ENCODE results near the gene CCDC174.
"Not testable (repeated sequence)": the region's sequence is repeated elsewhere in the genome, so short reads cannot be mapped to it uniquely, and the experiment has no call there.

Gene CCDC174

DNA sequence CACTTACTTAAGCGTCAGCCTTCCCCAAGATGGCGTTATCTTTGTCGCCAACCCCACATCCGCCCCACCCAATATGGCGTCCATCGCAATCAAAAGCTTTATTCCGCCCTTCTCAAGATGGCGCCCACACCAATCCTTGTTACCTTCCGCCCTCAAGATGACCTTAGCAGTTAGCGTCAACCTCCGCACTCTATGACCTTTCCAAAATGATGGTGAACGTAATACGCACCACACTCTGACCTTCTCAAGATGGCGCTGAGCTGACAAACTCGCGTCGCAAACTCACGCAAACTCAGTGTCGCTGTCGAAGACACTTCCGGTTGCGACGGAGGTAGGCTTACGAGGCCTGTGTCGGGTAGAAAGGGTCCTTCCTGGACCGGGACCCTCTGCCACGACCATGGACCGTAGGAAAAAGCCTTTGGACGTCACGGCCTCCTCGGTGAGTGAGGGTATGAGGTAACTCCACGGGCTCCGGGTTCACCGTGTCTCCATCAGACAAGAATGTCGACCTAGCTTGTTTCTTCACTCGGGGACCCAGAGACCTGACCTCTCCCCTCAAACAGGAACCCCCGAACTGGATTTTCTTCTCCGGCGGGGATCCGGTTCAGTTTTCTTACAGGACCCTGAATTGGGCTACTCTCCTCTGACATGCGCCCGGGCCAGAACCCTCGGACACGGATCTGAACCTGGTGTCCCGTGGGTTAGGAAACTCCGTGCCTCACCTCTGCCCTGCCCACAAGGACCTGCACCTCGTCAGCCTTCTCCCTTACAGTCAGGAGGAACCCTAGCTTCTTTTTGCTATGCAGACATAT, at the start of gene CCDC174:
TSS of gene CCDC174 (plus strand) at position 323 of the 812 bp plus-strand sequence. CDS start at position 398, 75 bp downstream.
- DNase-seq = peak; percentile 92

DNA sequence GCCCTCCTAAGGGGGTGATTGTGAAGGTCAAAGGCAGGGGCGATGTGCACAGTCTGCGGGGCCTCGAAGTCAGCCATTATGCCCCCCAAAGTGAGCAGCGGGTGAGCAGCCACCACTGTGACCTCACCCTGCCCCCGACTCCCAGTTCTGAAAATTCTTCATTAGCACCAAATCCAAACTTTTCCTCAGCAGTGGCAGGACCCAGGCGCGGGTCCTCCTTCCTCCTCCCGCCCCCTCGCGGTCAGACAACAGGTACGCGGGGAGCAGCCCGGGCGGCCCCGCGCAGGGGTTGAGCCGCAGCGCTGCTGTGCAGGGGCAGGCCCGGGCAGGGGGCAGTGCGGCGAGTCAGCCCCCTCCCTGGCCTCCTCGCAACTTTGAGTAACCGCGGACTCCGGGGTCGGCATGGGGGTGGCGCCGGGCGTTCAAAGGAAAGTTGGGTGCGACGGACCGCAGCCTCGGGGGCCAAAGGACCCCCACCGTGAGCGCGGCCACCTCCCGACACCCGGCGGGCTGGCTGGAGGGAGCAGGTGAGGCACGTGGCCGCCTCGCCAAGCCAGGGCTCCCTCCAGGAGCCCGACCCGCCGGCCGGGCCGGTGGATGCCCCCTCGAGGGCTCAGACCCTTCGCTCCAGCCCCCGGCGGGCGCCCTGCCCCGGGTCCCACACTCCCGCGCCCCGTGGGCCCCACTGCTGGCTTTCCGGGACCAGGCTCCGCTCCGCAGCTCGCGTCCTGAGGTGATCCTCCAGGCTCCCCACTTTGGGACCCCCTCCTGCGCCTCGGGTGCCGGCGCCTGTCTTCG, 49.4 kb upstream of the CCDC174 start:
- no peak for DNase-seq

DNA sequence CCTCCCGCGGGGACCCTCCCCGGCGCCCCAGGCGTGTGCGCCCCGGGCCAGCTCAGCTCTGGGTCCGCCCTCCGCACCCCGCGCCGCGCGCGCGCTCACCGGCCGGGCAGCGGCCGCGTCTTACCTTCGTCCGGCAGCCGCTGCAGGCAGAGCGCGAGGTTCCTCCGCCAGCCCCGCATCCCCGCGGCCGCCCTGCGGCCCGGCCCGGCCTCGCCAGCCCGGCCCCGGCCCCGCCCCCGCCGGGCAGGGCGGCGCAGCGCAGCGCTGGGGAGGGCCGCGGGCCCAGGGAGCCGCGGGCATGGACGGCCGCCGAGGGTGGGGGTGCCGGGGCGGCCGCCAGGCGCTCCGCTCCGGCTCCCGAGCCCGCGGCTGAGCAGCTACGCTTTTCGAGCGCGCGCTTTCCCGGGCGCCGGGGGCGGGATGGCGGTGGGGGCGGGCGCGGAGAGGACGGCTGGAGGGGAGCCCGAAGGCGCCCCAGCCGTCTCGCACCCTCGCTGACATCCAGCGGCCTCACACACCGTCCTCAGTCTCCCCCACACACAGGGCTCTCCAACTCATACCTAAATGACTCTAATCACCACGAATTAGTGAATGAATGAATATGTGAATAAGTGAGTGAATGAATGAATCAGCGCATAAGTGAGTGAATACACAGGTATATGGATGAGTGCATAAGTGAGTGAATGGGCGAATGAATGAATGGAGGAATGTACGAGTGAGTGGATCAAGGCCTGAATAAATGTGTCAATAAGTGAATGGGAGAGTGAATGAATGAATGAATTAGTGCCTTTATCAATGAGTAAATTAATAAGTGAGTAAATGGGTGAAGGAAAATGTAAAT, 48.5 kb upstream of the CCDC174 start:
- peak; percentile 2 for DNase-seq

- DNase-seq = no peak
Measured at GRCh38 chr3:14605067-14605466, 46.5 kb upstream of the CCDC174 start.

- DNase-seq = no peak
Measured at GRCh38 chr3:14605744-14606143, 45.8 kb upstream of the CCDC174 start.

DNA sequence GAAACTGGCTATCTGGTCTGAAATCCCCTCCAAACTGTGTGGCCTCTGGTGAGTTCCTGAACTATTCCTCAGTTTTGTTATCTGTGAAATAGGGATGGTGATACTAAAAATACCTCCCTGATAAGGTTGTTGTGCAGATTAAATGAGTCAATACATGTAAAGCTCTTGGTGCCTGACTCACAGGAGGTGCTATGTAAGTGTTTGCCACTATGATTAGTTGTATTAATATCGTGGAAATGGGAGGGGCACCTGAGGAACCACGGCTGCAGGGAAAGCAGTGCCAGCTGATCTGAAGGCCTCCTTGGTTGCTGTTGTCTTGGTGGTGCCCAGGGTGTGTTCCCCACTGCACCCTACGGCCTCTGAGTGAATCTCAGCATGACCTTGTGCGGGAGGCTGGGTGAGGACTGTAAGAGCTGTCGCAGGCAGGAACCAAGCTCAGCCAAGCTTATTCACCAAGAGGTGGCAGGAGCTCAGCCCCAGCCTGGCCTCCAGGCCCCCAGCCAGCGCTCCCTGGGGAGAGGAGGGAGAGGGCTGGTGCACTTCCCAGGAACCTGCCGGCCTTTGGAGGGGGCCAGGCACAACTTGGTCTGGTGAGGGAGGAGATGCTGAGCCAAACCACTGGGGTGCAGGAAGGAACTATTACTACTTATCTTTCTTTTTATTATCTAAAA, 44.8 kb upstream of the CCDC174 start:
- no peak for DNase-seq

GRCh38 chr3:14608298-14608697, 43.3 kb upstream of the CCDC174 start:
- no peak for DNase-seq

GRCh38 chr3:14609058-14609457, 42.5 kb upstream of the CCDC174 start:
- DNase-seq = not testable (repeated sequence)

GRCh38 chr3:14609506-14609905, 42.1 kb upstream of the CCDC174 start:
- no peak for DNase-seq

DNA sequence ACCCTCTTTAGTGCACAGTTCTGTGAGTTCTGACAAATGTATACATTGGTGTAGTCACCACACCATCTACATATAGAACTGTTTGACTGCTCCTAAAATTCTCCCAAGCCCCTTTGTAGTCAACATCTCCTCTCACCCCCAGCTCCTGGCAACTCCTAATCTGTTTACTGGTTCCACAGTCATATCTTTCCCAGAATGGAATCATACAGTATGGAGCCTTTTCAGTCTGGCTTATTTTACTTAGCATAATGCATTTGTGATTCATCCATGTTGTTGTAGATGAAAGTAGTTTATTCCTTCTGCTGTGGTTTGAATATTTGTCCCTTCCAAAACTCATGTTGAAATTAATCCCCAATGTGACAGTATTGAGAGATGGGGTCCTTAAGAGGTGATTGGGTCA, 41.6 kb upstream of the CCDC174 start:
- DNase-seq = no peak

- DNase-seq = no peak
Measured at GRCh38 chr3:14614189-14614588, 37.4 kb upstream of the CCDC174 start.

DNA sequence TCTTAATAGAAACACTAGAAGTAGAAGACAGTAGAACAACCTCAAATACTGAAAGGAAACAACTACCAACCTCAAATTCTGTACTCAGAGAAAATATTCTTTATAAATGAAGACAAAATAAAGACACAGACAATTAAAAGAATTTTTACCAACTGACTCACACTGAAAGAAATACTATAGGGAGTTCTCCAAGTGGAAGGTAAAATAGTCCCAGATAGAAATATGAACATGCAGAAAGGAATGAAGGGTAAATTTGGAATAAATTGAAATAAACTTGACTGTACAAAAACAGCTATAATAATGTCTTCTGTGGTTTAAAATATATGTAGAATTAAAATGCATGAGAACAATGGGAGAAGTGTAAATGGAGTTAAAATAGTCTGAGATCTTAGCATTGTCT, 36.7 kb upstream of the CCDC174 start:
- DNase-seq = no peak

DNA sequence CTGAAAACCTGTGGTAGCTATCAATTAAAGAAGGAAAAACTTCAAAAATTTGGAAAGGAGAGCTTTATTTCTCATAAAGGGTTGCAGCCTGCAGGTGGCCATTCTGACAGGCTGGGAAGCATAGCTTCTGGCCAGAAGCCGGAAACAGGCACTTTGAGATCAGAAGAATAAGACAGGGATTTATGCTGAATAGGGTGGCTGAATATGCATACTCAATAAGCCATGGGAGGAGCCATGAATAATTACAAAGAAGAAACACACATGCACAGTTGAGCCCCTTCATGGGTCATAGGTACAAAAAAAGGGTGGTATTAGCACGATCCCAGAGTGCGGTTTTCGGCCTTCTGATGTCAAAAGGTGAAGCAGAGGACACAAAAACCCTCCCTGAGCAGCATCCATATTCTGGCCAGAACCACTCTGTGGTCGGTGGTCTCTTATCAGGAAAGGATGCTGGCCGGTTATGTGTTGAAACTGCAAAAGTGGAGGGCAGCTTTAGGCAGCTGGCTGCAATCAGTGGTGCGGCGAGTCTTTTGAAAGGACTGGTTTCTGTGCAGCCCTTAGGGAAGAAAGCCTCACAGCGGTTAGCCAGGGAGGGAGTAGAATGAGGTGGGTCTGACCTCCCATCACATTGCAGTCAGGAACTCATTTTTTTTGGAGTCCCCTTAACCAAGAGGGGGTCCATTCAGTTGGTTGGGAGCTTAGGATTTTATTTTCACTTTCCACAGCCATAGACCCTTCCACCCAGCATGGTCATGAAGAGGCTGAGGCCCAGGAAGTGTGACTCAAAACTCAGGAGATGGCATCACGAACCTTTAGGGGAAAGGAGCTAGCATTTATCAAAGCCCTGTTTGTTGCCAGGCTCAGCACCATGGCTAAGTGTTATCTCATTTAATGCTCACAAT, 34.7 kb upstream of the CCDC174 start:
- no peak for DNase-seq

DNA sequence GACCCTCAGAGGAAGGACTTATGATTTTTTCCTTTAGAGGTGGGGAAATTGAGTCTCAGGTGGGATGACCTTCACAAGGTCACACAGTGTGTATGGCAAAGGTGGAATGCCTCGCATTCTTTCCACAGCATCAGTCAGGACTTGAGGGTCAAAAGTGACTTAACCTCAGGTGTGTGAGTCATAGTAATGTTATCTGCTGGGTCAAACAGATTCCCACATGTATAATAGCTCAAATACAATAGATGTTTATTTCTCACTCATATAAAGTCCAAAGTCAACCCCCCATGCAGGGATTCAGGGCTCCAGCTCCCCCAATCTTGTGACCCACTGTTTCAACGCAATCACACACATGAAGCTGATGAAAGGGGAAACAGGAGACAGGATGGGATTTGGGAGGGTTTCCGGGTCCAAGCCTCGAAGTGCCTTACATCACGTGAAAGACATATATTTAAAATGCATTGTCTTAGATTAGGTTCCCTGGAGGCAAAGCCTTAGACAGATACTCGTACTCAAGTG, 34.0 kb upstream of the CCDC174 start:
- DNase-seq = no peak

- DNase-seq = no peak
Measured at GRCh38 chr3:14619605-14620004, 32.0 kb upstream of the CCDC174 start.

- DNase-seq = no peak
Measured at GRCh38 chr3:14620512-14620911, 31.1 kb upstream of the CCDC174 start.

- DNase-seq = no peak
Measured at GRCh38 chr3:14621093-14621492, 30.5 kb upstream of the CCDC174 start.

DNA sequence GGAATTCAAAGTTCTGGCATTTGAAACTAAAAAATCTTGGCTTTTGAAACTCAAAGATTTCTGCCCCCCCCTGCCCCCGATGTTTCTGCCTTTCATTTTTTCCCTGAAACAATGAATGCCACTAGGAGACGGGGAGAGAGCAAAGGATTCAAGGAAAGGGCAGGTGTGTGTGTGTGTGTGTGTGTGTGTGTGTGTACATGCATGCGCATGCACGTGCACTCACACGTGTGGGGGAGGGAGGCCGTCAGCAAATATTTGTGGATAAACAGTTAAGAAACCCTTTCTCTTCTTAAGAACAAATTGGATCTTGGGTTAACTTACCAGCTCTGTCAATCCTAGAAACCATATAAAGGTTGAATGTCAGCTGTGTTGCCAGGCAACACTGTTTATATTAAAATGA, 29.2 kb upstream of the CCDC174 start:
- DNase-seq = no peak

- DNase-seq = no peak
Measured at GRCh38 chr3:14623569-14624051, 28.0 kb upstream of the CCDC174 start.

DNA sequence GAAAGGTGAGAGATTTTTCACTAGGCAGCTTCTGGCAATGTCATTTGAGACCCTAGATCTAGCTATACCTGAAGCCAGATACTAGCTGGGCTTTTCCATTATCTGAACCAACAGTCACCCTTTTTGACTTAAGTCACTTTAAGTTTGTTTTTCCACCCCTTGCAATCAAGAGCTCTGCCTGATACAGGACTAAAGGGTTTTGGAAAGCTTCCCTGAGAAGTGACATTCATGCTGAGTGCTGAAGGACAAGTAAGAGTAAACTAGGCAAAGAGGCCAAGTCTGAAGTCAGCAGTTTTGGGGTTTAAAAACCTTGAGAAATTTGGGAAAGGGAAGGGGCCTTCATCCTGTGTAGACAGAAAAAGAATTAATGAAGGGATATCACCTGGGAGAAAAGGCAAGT, 27.1 kb upstream of the CCDC174 start:
- DNase-seq = no peak

GRCh38 chr3:14625443-14625842, 26.1 kb upstream of the CCDC174 start:
- no peak for DNase-seq
